NCI-H2107 treated with DMSO at 0.1 percent for 48 hours (cell line): ENCODE measurements around the gene SLC45A3.
A peak's percentile ranks its signal among the peaks of the same experiment; 100 is the strongest.
"Not testable (repeated sequence)": the region's sequence is repeated elsewhere in the genome, so short reads cannot be mapped to it uniquely, and the experiment has no call there.

Source experiments
- DNase-seq: peaks from one replicate; lab custom pipeline; 2025; ENCODE audit not compliant: unreplicated experiment; lab: John Stamatoyannopoulos, UW

Gene SLC45A3, protein sequence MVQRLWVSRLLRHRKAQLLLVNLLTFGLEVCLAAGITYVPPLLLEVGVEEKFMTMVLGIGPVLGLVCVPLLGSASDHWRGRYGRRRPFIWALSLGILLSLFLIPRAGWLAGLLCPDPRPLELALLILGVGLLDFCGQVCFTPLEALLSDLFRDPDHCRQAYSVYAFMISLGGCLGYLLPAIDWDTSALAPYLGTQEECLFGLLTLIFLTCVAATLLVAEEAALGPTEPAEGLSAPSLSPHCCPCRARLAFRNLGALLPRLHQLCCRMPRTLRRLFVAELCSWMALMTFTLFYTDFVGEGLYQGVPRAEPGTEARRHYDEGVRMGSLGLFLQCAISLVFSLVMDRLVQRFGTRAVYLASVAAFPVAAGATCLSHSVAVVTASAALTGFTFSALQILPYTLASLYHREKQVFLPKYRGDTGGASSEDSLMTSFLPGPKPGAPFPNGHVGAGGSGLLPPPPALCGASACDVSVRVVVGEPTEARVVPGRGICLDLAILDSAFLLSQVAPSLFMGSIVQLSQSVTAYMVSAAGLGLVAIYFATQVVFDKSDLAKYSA

DNA sequence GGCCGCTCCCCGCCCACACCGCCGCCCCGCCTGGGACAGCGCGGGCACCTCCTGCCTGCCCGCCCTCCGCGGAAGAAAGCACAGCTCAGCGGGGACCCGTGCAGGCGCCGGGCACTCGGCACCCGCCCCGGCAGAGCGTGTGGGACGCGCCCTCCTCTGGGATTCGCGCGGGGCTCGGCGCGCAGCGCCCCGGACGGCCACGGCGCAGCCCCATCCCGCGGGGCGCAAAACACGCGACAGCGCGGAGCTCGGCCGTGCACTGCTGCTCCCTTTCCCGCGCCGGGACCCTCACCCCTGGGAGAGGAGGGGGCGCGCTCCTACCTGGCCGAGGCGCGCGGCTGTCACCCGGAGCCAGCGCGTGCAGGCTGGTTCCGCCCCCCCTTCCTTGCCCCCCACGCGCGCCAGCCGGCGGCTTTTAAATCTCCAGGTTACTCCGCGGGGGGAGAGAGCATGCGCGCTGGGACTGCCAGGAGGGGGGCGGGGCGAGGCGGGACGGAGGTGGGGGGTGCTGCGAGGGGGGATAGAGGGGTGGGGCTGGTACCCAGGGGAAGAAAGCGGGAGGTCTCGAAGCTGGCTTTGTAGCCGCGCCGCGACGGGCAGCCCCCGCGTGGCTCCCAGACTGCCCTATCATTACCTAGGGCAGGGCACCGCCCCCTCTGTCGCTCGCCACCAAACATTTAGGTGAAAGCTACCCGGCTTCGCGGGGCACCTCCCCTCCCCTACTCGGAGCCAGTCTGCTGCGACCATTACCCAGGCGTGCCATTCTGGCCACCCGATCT, at the start of gene SLC45A3:
Gene SLC45A3, minus strand, starts transcription at position 437 of the 779 bp plus-strand sequence. CDS start 15,853 bp downstream, outside the sequence.
- no peak for DNase-seq

DNA sequence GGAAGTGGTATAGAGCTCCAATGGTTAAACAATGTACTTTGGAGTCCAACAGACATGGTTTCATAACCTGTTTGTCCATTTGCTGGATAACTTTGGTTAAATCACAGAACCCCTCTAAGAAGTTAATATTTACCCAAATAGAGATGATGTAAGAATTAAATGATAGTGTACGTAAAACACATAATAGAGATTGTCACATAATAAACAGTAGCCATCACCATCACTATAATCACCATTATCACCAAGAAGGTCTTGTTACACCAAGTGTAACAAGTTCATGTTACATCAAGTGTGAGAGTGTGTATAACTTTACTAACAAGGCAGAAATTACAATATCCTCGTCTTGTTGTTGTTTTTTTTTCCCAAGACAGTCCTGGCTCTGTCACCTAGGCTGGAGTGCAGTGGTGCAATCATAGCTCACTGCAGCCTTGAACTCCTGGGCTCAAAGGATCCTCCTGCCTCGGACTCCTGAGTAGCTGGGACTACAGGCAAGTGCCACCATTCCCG, 46.4 kb upstream of the SLC45A3 start:
- DNase-seq, result no peak

DNA sequence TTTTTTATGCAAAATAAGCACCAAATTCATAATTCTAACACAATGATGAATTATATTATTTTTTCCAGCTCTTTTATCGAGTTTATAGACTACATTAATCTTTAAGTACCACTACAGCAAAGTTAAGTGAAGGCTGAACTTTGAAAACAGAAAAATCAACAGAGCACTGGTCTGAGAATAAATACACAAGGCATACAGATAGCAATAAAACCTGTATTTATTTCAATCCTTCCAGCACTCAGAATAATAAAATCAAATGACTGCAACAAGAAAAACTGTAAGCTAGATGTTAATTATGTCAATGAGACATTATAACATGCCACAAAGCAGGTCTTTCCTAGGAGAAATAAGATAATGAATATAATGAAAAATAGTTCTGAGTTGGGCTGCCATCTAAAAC, 45.2 kb upstream of the SLC45A3 start:
- no peak for DNase-seq

DNA sequence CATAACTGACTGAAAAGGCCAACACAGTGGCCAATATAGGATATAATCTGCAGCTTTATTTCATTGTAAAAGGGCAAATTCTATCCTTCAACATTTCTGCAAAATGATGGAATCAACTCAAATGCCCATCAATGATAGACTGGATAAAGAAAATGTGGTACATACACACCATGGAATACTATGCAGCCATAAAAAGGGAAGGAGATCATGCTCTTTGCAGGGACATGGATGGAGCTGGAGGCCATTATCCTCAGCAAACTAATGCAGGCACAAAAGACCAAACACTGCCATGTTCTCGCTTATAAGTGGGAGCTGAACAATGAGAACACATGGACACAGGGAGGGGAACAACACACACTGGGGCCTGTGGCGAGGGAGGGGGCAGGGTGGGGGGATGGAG, 40.4 kb upstream of the SLC45A3 start:
- not testable (repeated sequence) for DNase-seq

DNA sequence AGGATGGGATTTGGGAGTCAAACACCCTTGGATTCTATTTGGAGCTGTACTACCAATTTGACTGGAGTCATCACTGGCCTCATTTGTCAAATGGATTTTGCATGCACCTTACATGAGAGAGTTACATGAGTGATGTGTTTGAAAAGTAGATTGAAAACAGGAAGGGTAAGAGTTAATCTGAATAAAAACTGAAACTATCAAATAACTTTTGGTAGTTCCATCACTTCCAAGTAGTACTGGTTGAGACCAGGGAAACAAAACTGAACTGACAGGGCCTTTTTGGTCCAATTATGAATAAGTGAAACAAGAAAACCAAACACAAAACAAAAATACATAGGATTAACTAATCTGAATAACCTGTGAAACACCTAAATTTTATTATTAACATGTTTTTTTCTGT, 39.5 kb upstream of the SLC45A3 start:
- DNase-seq, result no peak

DNA sequence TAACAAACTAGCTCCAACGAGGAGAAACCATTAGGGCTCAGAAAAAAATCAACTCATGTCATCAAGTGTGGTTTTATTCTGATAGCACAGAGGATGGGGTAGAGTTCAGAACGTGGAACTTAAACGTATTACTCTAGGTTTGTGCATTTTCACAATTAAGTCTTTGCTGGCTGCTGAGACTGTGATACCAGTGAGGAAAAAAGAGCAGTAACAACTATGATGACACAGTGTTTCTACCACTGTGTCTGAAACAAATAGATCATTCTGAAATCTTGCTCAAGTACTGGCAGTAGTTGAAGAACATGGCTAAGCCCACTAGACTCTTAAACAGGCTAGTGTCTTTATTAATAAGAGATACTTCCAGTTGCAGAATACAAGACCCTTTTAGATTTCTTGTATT, 38.7 kb upstream of the SLC45A3 start:
- no peak for DNase-seq

DNA sequence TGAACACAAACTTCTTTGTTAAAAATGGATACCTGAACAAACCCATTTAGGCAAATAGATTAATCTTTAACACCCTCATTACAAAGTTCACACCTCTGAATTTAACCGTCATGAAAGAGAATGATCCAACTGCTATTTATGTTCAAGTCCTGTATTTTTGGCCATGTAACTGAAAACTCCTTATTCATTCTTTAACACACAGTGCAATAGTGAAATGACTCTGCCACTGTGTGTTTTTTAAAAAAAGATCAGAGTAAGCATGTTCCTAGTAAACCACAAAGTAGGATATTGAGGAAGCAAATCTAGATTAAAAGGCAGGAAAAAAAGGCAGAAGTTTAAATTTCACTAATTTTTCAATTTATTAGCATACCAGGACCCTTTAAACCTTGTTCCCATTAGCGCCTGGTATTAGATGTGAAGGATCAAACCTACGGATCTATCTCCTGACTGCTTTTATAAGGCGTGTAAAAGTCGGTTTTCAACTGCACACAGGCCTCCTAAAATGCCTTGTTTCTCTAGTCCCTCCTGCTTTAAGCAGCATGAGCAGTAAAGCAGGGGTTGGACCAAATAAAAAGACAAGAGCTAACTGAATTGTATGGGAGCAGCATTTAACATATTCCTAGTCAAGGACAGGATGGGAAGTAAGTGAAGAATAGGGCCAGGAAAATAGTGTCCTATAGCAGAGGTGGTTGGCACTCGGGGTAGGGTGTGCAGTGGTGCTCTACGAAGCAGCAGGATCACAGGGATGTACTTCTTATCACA, 36.2 kb upstream of the SLC45A3 start:
- no peak for DNase-seq

DNA sequence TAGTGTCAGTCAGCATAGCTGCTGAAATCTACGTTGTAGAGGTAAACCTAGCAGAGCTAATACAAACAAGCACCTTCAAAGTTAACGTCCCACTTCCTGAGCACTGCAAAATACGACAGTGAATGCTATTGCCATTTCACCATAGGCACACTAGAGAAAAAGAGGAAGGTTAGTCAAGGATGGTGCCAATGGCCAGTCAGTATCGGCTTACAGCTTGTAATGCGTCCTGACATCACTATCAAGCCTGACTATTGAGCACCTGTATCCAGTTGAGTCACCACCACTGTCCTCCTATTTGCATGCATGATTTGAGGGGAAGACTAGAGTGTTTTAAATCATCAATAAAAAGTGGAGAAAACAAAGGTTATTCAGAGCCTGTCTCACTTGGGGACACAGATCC, 35.3 kb upstream of the SLC45A3 start:
- peak; percentile 42 for DNase-seq

DNA sequence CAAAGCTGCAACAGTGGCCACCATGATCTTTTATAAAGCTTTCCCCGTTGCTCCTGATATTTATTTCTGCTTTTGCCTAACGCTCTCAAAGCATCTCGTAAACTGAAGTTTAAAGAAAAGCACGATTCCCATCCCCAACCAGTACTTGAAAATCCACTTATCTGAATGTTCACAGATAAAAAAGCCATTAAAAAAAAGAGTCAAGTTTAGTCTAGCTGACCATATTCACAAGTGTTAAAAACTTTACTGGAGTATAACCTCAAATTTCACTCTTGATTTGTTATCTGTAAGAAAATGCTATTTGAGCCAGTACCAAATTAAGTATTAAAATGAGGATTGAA, 34.6 kb upstream of the SLC45A3 start:
- DNase-seq, result no peak

DNA sequence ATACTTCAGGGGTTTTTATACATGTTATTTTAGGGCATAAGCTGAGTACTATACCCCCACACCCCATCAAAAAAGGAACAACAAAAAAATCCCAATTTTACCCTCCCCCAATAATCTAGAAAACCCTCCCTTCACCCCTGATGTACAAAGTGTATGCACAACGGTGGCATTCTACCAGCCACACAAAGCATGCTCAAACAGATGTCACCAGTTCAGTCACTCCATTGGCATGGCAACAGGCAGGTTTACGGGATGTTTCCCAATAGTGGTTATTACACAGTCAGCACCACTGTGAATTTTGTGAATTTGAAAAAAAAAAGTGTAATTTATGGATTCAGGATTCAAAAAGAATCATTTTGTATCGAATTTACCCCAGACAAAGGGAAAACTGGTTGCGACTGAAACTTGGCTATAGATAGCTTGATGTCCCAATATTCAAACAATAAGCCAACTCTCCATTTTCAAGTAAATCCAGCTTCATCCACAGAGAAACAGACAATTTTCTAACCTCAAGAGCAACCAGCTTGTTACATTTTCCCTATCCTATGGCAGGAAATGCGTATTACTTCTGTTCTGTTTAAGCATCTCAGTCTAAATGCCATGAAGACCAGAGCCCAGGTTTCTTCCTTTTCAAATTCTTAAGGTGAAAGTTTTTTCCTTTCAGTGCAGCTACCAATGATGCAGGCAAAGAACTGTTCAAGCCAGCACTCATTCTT, 34.0 kb upstream of the SLC45A3 start:
- DNase-seq, result no peak

DNA sequence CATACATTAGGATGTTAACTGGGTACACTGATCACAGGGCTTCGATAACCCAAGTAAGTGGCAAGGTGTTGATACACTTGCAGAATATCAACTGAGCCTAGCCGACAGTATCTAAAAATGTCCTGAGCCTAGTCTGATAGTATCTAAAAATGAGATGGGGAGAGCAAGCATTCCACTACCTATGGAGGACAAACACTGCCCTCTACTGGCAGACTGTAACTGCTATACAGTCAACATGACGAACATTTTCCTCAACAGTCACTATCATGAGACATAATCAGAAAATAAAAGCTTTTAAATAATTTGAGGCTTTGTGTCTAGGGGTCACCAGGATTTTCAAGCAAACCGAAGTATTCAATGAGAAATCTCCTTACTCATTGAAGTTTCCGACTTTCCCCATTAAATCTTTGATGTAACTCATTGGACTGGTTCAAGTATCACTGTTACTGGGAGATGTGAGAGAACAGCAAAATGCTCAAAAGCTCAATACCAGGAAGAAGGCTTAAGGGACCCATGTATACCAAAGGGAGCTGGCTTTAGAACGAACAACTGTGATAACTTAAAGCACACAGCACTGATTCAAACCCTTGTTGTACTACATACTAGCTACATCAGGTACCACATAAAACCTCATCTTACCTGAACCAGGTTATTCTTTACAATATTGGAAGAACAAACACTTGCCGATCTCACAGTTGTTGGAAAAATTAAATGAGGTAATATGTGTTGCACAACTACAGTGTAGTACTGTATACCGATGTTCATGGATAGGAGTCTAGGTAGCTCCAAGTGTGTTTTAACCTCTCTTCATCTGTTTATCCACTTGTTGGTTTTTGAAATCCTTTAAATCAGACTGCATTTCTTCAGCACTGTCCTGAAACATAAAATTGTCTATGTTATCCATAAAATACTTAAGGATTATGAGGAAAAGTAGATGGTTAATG, 31.1 kb upstream of the SLC45A3 start:
- DNase-seq, result peak; percentile 81

DNA sequence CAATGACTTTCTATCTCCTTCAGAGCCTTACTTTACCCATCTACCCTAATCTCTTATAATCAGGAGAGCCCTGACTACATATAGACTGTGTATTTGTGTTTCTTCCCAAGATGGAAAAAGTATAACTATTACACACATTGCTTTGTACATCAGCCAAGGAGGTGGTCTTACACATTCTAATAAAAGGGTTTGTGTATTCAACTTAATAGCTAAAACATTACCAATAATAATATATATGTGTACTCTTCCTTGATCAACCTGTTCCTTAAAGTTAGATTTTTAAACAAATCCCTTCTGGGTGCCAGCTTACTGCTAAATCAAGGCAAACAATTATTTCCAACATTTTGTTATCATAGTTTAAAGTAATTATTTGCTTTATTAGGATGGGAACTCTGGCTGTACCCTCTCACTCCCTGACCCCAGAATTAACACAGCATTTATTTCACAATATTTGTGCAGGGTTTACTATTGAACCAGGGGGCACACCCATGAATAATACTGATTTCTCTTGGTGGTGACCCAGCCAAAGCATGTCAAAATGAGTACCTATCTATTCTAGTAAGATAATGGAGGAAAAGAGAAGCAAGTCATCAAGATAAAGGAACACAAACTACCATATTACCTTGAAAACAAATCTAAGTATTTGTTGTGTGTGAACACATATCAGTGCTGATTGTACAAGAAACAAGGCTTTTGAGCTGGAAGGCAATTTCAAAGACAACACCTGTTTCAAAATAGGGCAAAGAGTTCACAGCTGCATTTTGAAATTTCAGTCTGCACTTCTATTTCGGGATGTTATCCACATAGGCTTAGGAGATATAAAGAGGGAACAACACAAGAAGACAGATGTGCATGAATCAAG, 30.1 kb upstream of the SLC45A3 start:
- no peak for DNase-seq

DNA sequence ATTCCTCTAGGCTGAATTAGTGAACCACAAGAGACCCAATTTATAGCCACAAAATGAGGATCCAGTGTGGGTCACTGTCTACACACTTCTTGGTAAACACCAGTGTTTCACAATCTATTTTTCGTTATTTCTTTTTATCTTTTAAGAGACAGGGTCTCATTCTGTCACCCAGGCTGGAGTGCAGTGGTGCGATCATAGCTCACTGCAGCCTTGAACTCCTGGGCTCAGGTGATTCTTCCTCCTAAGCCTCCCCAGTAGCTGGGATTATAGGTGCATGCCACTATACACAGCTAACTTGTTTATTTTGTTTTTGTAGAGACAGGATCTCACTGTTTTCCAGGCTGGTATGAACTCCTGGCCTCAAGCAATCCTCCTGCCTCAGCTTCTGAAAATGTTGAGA, 29.3 kb upstream of the SLC45A3 start:
- DNase-seq, result no peak

DNA sequence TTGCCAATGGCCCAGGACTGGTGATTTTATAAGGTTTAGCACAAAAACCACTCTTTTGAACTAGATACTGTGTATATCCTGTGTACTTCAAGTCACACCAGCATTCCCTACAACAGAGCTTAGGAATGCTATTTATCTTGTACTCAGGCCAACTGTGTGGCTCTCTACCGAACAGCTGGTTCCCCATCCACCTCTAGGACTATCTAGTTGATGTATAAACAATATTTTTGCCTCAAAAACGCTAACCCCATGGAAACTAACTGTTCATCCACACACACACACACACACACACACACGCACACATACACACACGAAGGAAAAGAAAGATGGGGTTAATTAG, 28.7 kb upstream of the SLC45A3 start:
- DNase-seq, result no peak

DNA sequence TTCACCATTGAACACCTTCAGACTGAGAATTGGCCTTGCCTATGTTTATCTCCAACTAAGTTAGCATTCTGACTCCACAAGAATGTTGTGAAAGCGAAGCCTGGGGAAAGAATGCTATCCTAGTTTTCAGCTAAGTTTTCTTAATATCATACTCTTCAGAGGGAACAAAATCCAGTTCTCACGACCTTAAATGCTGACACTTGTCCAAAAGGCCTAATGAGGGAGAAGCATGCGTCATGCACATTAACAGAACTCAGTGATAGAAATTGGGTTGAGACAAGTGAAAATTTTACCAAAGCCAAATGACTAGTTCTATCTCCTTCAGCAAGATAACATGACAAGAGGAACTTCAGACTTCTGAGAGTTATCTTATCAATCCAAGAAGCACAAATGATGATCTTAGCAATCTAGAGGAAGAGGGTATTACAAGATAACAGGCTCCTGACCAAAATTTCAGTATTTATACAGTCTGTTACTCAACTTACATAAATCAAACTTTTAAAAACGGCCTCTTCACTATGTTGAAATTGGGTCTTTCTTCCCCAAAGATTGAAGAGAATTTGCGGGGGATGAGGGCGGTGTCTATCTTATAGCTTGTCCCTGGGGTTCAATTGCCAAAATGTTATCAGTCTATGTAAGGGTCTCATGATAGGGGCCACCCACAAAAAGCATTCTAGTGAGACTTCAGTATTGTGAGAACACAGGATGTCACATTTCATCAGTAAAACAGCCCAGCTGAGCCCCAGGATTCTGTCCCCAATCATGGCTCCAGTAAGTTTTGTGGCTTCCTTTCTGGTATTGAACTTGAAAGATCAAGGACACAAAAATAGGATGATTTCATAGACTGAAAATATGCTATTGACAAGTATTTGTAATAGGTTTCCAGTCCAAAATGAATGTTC, 26.5 kb upstream of the SLC45A3 start:
- no peak for DNase-seq

DNA sequence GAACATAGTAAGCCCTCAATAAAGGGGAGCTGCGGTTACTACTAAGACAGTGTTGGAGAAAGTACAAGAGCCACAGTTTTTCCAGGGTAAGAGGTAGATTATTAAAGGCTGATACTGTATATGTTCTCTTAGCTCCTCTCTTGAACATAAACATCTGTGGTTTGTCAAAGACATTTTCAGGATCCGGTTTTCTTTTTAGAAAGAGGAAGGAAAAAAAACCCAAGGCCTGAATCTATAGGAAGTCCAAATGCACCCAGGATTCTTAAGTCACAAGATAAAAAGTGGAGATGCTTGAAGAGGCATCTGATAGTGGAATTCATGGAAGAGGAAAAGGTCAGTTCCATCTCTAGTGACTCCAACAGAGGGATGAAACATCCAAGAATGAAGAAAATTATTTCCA, 24.6 kb upstream of the SLC45A3 start:
- DNase-seq, result no peak

DNA sequence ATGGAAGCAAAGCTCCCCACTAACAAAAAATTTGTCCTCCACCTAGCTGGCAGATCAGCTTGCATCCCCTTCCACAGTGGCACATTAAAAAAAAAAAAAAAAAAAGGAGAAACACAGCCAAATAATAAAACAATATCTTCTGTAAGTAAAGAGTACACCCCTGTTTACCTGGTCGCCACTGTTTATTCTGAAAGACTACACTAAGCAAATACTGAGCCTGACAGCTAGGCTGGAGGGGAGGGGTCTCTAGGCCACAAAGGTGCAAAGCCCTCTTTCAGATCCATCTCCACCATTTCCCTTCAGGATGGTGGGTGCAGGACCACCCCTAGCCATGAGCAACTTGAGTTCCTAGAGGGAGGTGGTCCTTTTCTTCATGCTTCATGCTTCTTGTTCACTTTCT, 22.8 kb upstream of the SLC45A3 start:
- peak; percentile 86 for DNase-seq

DNA sequence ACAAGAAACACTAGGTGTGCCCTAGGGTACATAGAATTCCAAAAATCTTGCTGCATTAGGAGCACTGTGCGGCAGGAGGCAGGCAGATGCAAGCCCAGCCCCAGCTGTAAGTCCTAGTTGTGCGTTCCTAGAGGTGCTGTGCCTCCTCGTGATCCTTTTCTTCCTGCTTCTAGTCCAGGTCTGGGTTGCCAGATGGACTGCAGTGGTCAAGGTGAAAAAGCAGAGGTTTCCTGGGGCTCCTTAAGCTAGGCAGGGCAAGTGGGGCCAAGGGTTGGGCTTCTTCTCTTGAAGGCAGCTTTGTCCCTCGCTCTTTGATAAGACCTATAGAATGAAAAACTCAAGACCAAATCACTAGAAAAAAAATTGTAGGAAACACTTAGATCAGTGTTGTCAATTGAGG, 21.6 kb upstream of the SLC45A3 start:
- no peak for DNase-seq
